HEK293T (cell line): Measurements from ENCODE around the gene ZC3H6.
"Not testable (repeated sequence)": the region's sequence is repeated elsewhere in the genome, so short reads cannot be mapped to it uniquely, and the experiment has no call there.

Experiments used
- ARNT ChIP-seq: fragments of 450-650 bp; IDR thresholded peaks from 2 replicates; pipeline ENCODE4 v1.6.1; 2017; ENCODE audit warnings: mild to moderate bottlenecking
- BHLHE40 ChIP-seq: fragments of 450-650 bp; IDR thresholded peaks from 2 replicates; pipeline ENCODE4 v1.6.1; 2016; ENCODE audit warnings: mild to moderate bottlenecking, moderate library complexity, borderline replicate concordance
- CTBP1 ChIP-seq: fragments of 450-650 bp; IDR thresholded peaks from 2 replicates; pipeline ENCODE4 v1.6.1; 2016; ENCODE audit warnings: borderline replicate concordance
- FOXK2 ChIP-seq: fragments of 450-650 bp; IDR thresholded peaks from 2 replicates; pipeline ENCODE4 v1.6.1; 2016; ENCODE audit warnings: mild to moderate bottlenecking
- HDGF ChIP-seq: fragments of 450-650 bp; IDR thresholded peaks from 2 replicates; pipeline ENCODE4 v1.6.1; 2017; ENCODE audit warnings: antibody characterized with exemption, borderline replicate concordance
- L3MBTL2 ChIP-seq: fragments of 450-650 bp; conservative IDR thresholded peaks from 2 replicates; pipeline ENCODE4 v1.6.1; 2016; ENCODE audit warnings: mild to moderate bottlenecking
- LEF1 ChIP-seq: fragments of 450-650 bp; IDR thresholded peaks from 2 replicates; pipeline ENCODE4 v1.6.1; 2017; ENCODE audit warnings: mild to moderate bottlenecking, borderline replicate concordance
- SUZ12 ChIP-seq: fragments of 450-650 bp; IDR thresholded peaks from 2 replicates; pipeline ENCODE4 v1.6.1; 2016; ENCODE audit warnings: mild to moderate bottlenecking
- TARDBP ChIP-seq: fragments of 450-650 bp; IDR thresholded peaks from 2 replicates; pipeline ENCODE4 v1.6.1; 2016
- ZNF384 ChIP-seq: fragments of 450-650 bp; IDR thresholded peaks from 2 replicates; pipeline ENCODE4 v1.6.1; 2016
- TF ChIP-seq, protein P1 (sequence below): fragments of 450-650 bp; IDR thresholded peaks from 2 replicates; pipeline ENCODE4 v1.6.1; 2016

DNA sequence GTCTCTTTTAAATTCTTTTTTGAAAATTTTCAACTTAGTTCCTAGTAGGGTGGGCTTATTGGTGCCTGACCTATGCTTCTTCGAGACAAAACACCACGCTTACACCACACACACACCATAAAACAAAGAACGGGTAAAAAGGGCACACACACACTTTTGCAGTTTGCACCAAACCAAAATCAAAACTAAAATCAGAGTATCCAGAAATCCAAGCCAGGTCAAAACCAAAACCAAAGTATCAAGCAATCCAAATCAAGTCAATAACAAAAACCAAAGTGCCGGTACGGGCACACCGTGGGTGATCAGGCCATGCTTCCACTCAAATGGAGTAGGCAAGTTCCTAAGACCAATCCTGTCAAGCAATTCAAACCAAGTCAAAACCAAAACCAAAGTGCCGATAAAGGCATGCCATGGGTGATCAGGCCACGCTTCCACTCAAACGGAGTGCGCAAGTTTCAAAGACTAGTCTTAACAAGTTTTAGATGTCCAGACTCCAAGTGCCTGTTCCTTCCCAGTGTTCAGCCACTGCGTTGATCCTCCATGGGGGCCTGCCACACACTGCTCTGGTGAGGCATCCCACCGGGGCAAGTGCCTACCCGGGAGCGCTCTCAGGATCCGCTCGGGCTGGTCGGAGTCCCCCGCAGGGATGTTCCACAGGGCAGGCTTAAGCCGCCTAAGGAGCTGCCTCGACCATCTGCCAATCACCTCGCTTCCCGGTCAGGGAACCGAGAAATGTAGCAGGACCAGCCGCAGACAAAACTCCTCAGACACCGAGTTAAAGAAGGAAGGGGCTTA lies 77.6 kb downstream of the ZC3H6 start:
- not testable (repeated sequence) for TF ChIP-seq BHLHE40, TARDBP, ARNT, LEF1, SUZ12, FOXK2, ZNF384, HDGF, CTBP1, L3MBTL2
- TF ChIP-seq, protein P1, sequence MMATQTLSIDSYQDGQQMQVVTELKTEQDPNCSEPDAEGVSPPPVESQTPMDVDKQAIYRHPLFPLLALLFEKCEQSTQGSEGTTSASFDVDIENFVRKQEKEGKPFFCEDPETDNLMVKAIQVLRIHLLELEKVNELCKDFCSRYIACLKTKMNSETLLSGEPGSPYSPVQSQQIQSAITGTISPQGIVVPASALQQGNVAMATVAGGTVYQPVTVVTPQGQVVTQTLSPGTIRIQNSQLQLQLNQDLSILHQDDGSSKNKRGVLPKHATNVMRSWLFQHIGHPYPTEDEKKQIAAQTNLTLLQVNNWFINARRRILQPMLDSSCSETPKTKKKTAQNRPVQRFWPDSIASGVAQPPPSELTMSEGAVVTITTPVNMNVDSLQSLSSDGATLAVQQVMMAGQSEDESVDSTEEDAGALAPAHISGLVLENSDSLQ = not testable (repeated sequence)
